NCI-H526 treated with DMSO at 0.1 percent for 48 hours (cell line): ENCODE data around the gene ARF4.
"Not testable (repeated sequence)": the region's sequence is repeated elsewhere in the genome, so short reads cannot be mapped to it uniquely, and the experiment has no call there.

Experiments
- DNase-seq: peaks from one replicate; lab custom pipeline; 2025; lab: John Stamatoyannopoulos, UW

Gene ARF4

GRCh38 chr3:57597127-57597923 is at the start of gene ARF4:
Gene ARF4 (minus strand): TSS chr3:57597344. CDS start chr3:57597140, 204 bp downstream.
- peak; percentile 93 for DNase-seq

GRCh38 chr3:57646723-57647122 is 49.6 kb upstream of the ARF4 start:
- no peak for DNase-seq

GRCh38 chr3:57644740-57645139 is 47.6 kb upstream of the ARF4 start:
- no peak for DNase-seq

- no peak for DNase-seq
These were observed 40.2 kb upstream of the ARF4 start for GRCh38 chr3:57637391-57637790.

- not testable (repeated sequence) for DNase-seq
These were observed 37.1 kb upstream of the ARF4 start for GRCh38 chr3:57634259-57634658.

DNA sequence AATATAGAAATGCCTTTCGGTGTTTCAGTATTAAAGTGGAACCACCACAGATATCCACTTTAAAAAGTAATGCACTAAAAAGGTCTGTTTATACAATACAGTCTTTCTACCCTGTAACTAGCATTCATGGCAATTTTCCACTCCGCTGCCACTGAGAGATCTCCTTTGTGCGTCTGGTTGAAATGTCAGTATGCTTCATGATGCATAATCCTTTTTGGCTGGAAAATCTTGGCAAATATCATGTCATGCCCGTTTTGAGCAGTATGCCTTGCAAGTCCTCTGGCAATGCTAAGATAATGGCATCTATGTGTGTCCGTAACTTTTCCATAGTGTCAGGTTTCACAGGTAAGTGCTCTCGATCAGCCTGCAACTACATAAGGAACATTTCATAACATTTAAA is 30.8 kb upstream of the ARF4 start:
- no peak for DNase-seq

DNA sequence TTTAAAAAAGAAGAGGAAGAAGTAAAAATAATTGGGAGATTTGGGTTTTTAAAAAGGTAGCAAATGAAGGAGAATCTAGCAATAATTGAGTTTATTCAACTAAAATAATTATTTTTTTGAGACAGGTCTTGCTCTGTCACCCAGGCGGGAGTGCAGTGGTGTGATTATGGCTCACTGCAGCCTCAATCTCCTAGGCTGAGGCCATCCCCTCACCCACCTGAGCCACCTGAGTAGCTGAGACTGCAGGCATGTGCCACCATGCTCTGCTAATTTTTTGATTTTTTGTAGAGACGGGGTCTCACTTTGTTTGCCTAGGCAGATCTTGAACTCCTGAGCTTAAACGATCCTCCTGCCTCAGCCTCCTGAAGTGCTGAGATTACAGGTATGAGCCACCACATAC is 27.7 kb upstream of the ARF4 start:
- no peak for DNase-seq

DNA sequence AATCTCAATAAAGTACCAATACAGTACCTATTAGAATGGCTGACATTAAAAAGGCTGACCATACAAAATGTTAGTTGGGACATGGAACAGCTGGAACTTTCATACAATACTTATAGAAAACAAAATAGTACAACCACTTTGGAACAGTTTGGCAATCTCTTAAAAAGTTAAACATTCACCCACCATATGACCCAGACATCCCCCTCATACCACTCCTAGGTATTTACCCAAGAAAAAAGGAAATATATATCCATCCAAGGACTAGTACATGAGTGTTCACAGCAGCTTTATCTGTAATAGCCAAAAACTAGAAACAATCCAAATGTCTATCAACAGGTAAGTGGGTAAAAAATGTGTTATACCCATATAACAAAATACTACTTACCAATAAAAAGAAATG is 25.2 kb upstream of the ARF4 start:
- no peak for DNase-seq

- no peak for DNase-seq
These were observed 20.6 kb upstream of the ARF4 start for GRCh38 chr3:57617739-57618138.

- no peak for DNase-seq
These were observed 19.1 kb upstream of the ARF4 start for GRCh38 chr3:57616233-57616632.

- DNase-seq, result not testable (repeated sequence)
These were observed 14.7 kb upstream of the ARF4 start for GRCh38 chr3:57611870-57612269.

GRCh38 chr3:57605683-57606082 is 8.5 kb upstream of the ARF4 start:
- no peak for DNase-seq

GRCh38 chr3:57604971-57605370 is 7.8 kb upstream of the ARF4 start:
- DNase-seq, result no peak

DNA sequence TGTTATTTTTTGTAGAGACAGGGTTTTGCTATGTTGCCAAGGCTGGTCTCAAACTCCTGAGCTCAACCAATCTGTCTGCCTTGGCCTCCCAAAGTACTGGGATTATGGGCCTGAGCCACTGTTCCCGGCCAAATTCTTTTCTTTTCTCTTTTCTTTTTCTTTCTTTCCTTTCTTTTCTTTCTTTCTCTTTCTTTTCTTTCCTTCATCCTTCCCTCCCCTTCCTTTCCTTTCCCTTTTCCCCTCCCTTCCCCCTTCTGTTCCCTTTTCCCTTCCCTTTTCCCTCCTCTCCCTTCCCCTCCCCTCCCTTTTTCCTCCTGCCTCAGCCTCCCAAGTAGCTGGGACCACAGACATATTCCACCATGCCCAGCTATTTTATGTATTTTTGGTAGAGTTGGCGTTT is 3.1 kb upstream of the ARF4 start:
- no peak for DNase-seq

DNA sequence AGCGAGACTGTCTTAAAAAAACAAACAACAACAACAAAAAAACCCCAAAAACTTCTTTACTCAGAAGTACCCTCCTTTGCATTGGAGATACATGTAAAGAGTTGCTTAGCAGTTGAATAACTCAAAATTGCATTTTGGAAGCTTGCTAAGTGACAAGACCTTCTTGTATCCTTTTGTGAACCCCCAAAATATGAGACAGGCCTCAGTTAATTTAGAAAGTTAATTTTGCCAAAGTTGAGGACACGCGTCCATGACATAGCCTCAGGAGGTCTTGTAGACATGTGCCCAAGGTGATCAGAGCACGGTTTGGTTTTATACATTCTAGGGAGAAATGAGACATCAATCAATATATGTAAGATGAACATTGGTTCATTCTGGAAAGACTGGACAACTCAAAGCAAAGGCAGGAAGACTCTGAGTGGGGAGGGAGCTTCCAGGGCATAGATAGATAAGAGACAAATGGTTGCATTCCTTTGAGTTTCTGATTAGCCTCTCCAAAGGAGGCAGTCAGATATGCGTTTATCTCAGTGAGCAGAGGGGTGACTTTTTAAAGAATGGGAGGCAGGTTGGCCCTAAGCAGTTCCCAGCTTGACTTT is 1.7 kb upstream of the ARF4 start:
- no peak for DNase-seq

- DNase-seq, result no peak
These were observed 533 bp downstream of the ARF4 start for GRCh38 chr3:57596495-57597126.

GRCh38 chr3:57594576-57594975 is 2.6 kb downstream of the ARF4 start:
- DNase-seq, result no peak

DNA sequence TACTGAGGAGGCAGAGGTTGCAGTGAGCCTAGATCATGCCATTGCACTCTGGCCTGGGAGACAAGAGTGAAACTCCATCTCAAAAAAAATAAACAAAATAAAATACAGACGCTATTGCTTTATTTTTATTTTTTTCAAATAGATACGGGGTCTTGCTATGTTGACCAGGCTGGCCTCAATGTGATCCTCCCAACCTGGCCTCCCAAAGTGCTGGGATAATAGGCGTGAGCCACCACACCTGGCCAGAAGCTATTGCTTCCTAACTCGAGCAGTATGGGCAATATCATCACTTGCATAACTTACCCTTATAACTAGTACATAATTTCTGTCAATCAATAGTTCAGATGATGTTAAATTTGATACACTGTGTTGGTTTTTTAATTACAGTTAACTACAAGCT is 3.0 kb downstream of the ARF4 start:
- DNase-seq, result no peak

GRCh38 chr3:57592306-57592705 is 4.8 kb downstream of the ARF4 start:
- DNase-seq, result no peak

GRCh38 chr3:57587905-57588304 is 9.2 kb downstream of the ARF4 start:
- no peak for DNase-seq

- DNase-seq, result no peak
These were observed 10.4 kb downstream of the ARF4 start for GRCh38 chr3:57586778-57587177.

DNA sequence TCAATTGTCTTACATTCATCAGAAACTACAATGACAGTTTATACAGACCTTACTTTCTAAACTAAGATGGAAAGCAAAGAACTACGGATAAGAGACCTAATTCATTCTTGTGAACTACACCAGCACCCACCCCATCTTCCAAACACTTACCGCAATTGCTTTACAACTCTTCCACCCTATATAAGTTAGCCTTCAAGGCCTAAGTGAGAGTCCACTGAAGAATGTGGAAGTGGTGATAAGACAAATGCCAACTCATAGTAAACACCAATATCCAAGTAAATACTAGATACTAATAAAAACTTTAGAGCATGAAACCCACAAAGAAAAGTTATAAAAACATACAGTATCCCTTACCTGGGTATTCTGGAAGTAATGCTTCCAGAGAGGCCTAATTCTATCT is 13.6 kb downstream of the ARF4 start:
- DNase-seq, result no peak

DNA sequence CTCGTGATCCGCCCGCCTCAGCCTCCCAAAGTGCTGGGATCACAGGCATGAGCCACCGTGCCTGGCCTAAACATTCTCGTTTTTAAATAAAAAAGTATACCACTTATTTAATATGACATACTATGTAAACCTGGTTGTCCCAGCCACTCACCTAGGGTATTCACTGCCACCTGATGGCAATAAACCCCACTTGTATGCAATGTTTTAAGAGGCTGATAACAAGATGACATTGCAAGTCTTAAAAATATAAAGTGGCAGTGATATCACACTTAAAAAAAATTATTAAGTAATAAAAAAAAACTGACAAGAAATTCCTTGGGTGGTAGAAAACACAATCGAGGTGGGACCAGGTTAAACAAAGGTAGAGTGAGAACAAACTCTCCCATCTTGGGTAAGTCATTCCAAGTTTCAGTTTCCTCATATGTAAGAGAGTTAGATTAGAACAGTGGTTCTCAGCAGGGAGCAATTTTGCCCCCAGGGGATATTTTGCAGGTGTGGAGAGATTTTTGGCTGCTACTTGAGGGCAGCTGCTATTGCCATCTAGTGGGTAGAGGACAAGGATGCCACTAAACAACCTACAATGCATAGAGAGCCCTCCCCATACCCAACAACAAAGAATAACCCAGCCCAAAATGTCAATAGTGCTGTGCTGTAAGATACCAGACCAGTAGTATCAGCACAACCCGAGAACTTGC is 14.5 kb downstream of the ARF4 start:
- no peak for DNase-seq
